ENCODE data around the gene PIH1D1. TPM values are rescaled to one million over a fixed set of nuclear protein-coding genes. Genes with fewer than 3 reads are reported as not detected.

Gene PIH1D1
- total and polyA plus RNA-seq, 10 of the 15 experiments (the other 5 are each of a cell fraction or from before 2014, with no cell fraction given), result 16.1 to 153 (median 106) TPM

- TF ChIP-seq E2F4 (IDR thresholded peaks at IDR 0.05; ENCODE audit: low read depth, low read length), result no peak
- TF ChIP-seq SKIL (IDR thresholded peaks at IDR 0.05; ENCODE audit: low read depth, poor library complexity, severe bottlenecking), result no peak
- TF ChIP-seq STAT1 (conservative IDR thresholded peaks at IDR 0.05), result no peak
- TF ChIP-seq CBX5 (IDR thresholded peaks at IDR 0.05; ENCODE audit: low read depth), result no peak
- no peak for TF ChIP-seq USF2 (IDR thresholded peaks at IDR 0.05; ENCODE audit: borderline replicate concordance, low read depth, low read length)
- TF ChIP-seq NR2F1 (conservative IDR thresholded peaks at IDR 0.05), result 0 out of 2 replicates have a peak, but pooled peaks have one; percentile 21
- no peak for TF ChIP-seq EP300 (IDR thresholded peaks at IDR 0.05; ENCODE audit: borderline replicate concordance in 1 of 2, control insufficient read depth in 1 of 2, low read depth in 2 of 2, low read length in 2 of 2)
Observed at GRCh38 chr19:49489601-49490167, 38.1 kb upstream of the PIH1D1 start (continued).
